GM18907 (cell line): ENCODE results near the gene PRSS8.
"Not testable (repeated sequence)": the region's sequence is repeated elsewhere in the genome, so short reads cannot be mapped to it uniquely, and the experiment has no call there.

Source experiments
- ATAC-seq: cut with Tn5 transposase; IDR thresholded peaks from one replicate; pipeline ENCODE4 v1.9.1; 2021; ENCODE audit warnings: mild to moderate bottlenecking, moderate library complexity; ENCODE audit not compliant: unreplicated experiment

Gene PRSS8

GRCh38 chr16:31135535-31136286, at the start of gene PRSS8:
PRSS8 (minus strand) TSS chr16:31135727; CDS start chr16:31135498, 229 bp downstream.
- ATAC-seq: no peak

GRCh38 chr16:31184888-31185287, 49.4 kb upstream of the PRSS8 start:
- no peak for ATAC-seq

- no peak for ATAC-seq
These were observed 48.2 kb upstream of the PRSS8 start for GRCh38 chr16:31183432-31184428.

- no peak for ATAC-seq
These were observed 46.9 kb upstream of the PRSS8 start for GRCh38 chr16:31182391-31182790.

- ATAC-seq: no peak
These were observed 45.7 kb upstream of the PRSS8 start for GRCh38 chr16:31181102-31181830.

GRCh38 chr16:31179747-31180459, 44.4 kb upstream of the PRSS8 start, which contains the start of gene FUS:
FUS (plus strand) TSS chr16:31180139; CDS start chr16:31180215, 76 bp downstream.
- peak; percentile 67 for ATAC-seq

GRCh38 chr16:31179219-31179746, 43.8 kb upstream of the PRSS8 start:
- ATAC-seq: peak; percentile 14

- ATAC-seq: no peak
These were observed 41.6 kb upstream of the PRSS8 start for GRCh38 chr16:31177136-31177535.

- not testable (repeated sequence) for ATAC-seq
These were observed 34.5 kb upstream of the PRSS8 start for GRCh38 chr16:31170048-31170447.

GRCh38 chr16:31168848-31169247, 33.3 kb upstream of the PRSS8 start:
- no peak for ATAC-seq

GRCh38 chr16:31167315-31167714, 31.8 kb upstream of the PRSS8 start:
- no peak for ATAC-seq

GRCh38 chr16:31157136-31157535, 21.6 kb upstream of the PRSS8 start:
- no peak for ATAC-seq

- ATAC-seq: not testable (repeated sequence)
These were observed 15.4 kb upstream of the PRSS8 start for GRCh38 chr16:31150976-31151375.

GRCh38 chr16:31149894-31150890, 14.7 kb upstream of the PRSS8 start, which contains the start of gene PRSS36:
PRSS36 (minus strand) TSS chr16:31150066; CDS start chr16:31150035, 31 bp downstream.
- no peak for ATAC-seq

- no peak for ATAC-seq
These were observed 13.8 kb upstream of the PRSS8 start for GRCh38 chr16:31149332-31149731.

GRCh38 chr16:31148896-31149295, 13.4 kb upstream of the PRSS8 start:
- no peak for ATAC-seq

- ATAC-seq: no peak
These were observed 12.8 kb upstream of the PRSS8 start for GRCh38 chr16:31148281-31148728.

- ATAC-seq: no peak
These were observed 12.0 kb upstream of the PRSS8 start for GRCh38 chr16:31147574-31147973.
